HG02943 (cell line): ENCODE results near the gene ATXN7L3.
"Not testable (repeated sequence)": the region's sequence is repeated elsewhere in the genome, so short reads cannot be mapped to it uniquely, and the experiment has no call there.

Source experiments
- ATAC-seq: cut with Tn5 transposase; IDR thresholded peaks from one replicate; pipeline ENCODE4 v1.9.1; 2021; ENCODE audit warnings: mild to moderate bottlenecking, low read depth, moderate library complexity; ENCODE audit not compliant: unreplicated experiment

Gene ATXN7L3

GRCh38 chr17:44177640-44178039 lies 22.0 kb downstream of the ATXN7L3 start:
- ATAC-seq = no peak

GRCh38 chr17:44176671-44177501 lies 22.8 kb downstream of the ATXN7L3 start:
- ATAC-seq = no peak

GRCh38 chr17:44176257-44176656 lies 23.4 kb downstream of the ATXN7L3 start:
- ATAC-seq = no peak

- no peak for ATAC-seq
These were observed 25.3 kb downstream of the ATXN7L3 start for GRCh38 chr17:44174427-44174826.

- no peak for ATAC-seq
These were observed 27.7 kb downstream of the ATXN7L3 start for GRCh38 chr17:44171931-44172455.

- ATAC-seq = no peak
These were observed 29.0 kb downstream of the ATXN7L3 start, which contains the start of gene ASB16 for GRCh38 chr17:44170499-44171201. Gene ASB16, plus strand, starts transcription at chr17:44170704. Its CDS starts 86 bp downstream, at chr17:44170790.

- no peak for ATAC-seq
These were observed 29.6 kb downstream of the ATXN7L3 start for GRCh38 chr17:44170135-44170498.

GRCh38 chr17:44167181-44167861 lies 32.4 kb downstream of the ATXN7L3 start:
- ATAC-seq = no peak

GRCh38 chr17:44164476-44164875 lies 35.2 kb downstream of the ATXN7L3 start:
- no peak for ATAC-seq

GRCh38 chr17:44159519-44160210 lies 40.0 kb downstream of the ATXN7L3 start:
- no peak for ATAC-seq

GRCh38 chr17:44155488-44155887 lies 44.2 kb downstream of the ATXN7L3 start:
- no peak for ATAC-seq

- ATAC-seq = no peak
These were observed 46.8 kb downstream of the ATXN7L3 start for GRCh38 chr17:44152875-44153274.

GRCh38 chr17:44149750-44150329 lies 49.8 kb downstream of the ATXN7L3 start:
- no peak for ATAC-seq

- ATAC-seq = not testable (repeated sequence)
These were observed 50.6 kb downstream of the ATXN7L3 start for GRCh38 chr17:44149066-44149465.

GRCh38 chr17:44147812-44148211 lies 51.9 kb downstream of the ATXN7L3 start:
- ATAC-seq = no peak

- no peak for ATAC-seq
These were observed 53.0 kb downstream of the ATXN7L3 start for GRCh38 chr17:44146375-44147346.

GRCh38 chr17:44144966-44145739 lies 54.5 kb downstream of the ATXN7L3 start:
- ATAC-seq = no peak

GRCh38 chr17:44143921-44144320 lies 55.8 kb downstream of the ATXN7L3 start:
- not testable (repeated sequence) for ATAC-seq
